SU-DHL-6 (cell line): Measurements from ENCODE around the gene DCXR.

Source experiments
- H2AFZ ChIP-seq: fragments of 200-600 bp; sonication (generic); 2 replicates; pipeline ENCODE4 v1.6.1; 2014; ENCODE audit warnings: low read depth, mild to moderate bottlenecking, moderate library complexity, mixed read lengths, antibody characterized with exemption, low read length; ENCODE audit not compliant: severe bottlenecking
- H3F3A ChIP-seq: fragments of 200-600 bp; shearing (Covaris generic); 2 replicates; pipeline ENCODE4 v1.6.0; 2016; ENCODE audit warnings: antibody characterized with exemption, mild to moderate bottlenecking; ENCODE audit not compliant: insufficient read depth
- H3K27ac ChIP-seq: fragments of 200-600 bp; sonication (generic); 2 replicates; pipeline ENCODE4 v1.5.1; 2016; ENCODE audit warnings: low read depth, mild to moderate bottlenecking, low read length, moderate library complexity, mixed read lengths
- H3K27me3 ChIP-seq: fragments of 200-600 bp; sonication (generic), shearing (Covaris generic); 2 replicates; pipeline ENCODE4 v1.6.0; 2014; ENCODE audit warnings: mild to moderate bottlenecking, low read length
- H3K36me3 ChIP-seq: fragments of 200-600 bp; sonication (generic); 2 replicates; pipeline ENCODE4 v1.6.1; 2014; ENCODE audit warnings: mild to moderate bottlenecking, low read length, mixed read lengths
- H3K4me2 ChIP-seq: fragments of 300-600, 200-600 bp; shearing (Covaris generic), sonication (generic); 2 replicates; pipeline ENCODE4 v1.6.0; 2014; ENCODE audit warnings: low read length, low read depth, mild to moderate bottlenecking; ENCODE audit not compliant: poor library complexity, severe bottlenecking
- H3K4me3 ChIP-seq: fragments of 200-600 bp; sonication (generic); 2 replicates; pipeline ENCODE4 v1.5.1; 2014; ENCODE audit warnings: antibody characterized with exemption, low read length, mild to moderate bottlenecking, mixed read lengths; ENCODE audit not compliant: insufficient read depth, poor library complexity, severe bottlenecking
- H3K79me2 ChIP-seq: fragments of 200-600 bp; sonication (generic); 2 replicates; pipeline ENCODE4 v1.6.1; 2014; ENCODE audit warnings: mild to moderate bottlenecking, low read length, moderate library complexity; ENCODE audit not compliant: insufficient read depth
- H3K9ac ChIP-seq: fragments of 200-600 bp; sonication (generic); 2 replicates; pipeline ENCODE4 v1.7.0; 2014; ENCODE audit warnings: mild to moderate bottlenecking, low read length
- H3K9me2 ChIP-seq: fragments of 200-600 bp; sonication (generic); replicated peaks from 2 replicates; pipeline ENCODE4 v1.6.1; 2014; ENCODE audit warnings: low read length; ENCODE audit not compliant: insufficient read depth
- H3K9me3 ChIP-seq: fragments of 200-600 bp; sonication (generic); 2 replicates; pipeline ENCODE4 v1.6.1; 2014; ENCODE audit warnings: low read length, mixed read lengths; ENCODE audit not compliant: insufficient read depth
- H4K20me1 ChIP-seq: fragments of 200-600 bp; sonication (generic); 2 replicates; pipeline ENCODE4 v1.6.1; 2014; ENCODE audit warnings: low read depth, mild to moderate bottlenecking, antibody characterized with exemption, low read length, moderate library complexity, mixed read lengths
- CTCF ChIP-seq: fragments of 200-600 bp; sonication (generic); IDR thresholded peaks from one replicate; pipeline ENCODE4 v1.5.1; 2017; ENCODE audit warnings: antibody characterized with exemption, mild to moderate bottlenecking, low read length, moderate library complexity; ENCODE audit not compliant: insufficient read depth, poor library complexity, severe bottlenecking
- EZH2phosphoT487 ChIP-seq: fragments of 200-600 bp; sonication (generic), shearing (Covaris generic); conservative IDR thresholded peaks from 2 replicates; pipeline ENCODE4 v1.6.1; 2018; ENCODE audit warnings: mild to moderate bottlenecking, antibody characterized with exemption, low read length, moderate library complexity, mixed read lengths

DCXR gene

GRCh38 chr17:82021107-82021899 lies 16.2 kb downstream of the DCXR start:
- peak overlapping the region; percentile 89 for H3K4me2 ChIP-seq
- H3K27ac ChIP-seq, result peak overlapping the region; percentile 73
- H3K36me3 ChIP-seq, result no peaks in the 10 kb centered on the region
- H3K9me3 ChIP-seq, result no peaks in the 10 kb centered on the region
- H4K20me1 ChIP-seq, result no peaks in the 10 kb centered on the region
- peak overlapping the region; percentile 99 for H3K9ac ChIP-seq
- no peaks in the 10 kb centered on the region for H3K9me2 ChIP-seq
- H3F3A ChIP-seq, result 0 out of 2 replicates have a peak, but pooled peaks cover 6% of the 10 kb centered on the region
- H2AFZ ChIP-seq, result no peak overlapping the region
- peak overlapping the region; percentile 97 for H3K4me3 ChIP-seq
- no peaks in the 10 kb centered on the region for H3K27me3 ChIP-seq
- peak; percentile 66 for TF ChIP-seq CTCF
- TF ChIP-seq EZH2phosphoT487, result no peak
- H3K79me2 ChIP-seq, result peaks cover 25% of the 10 kb centered on the region

GRCh38 chr17:82020572-82021106 lies 16.9 kb downstream of the DCXR start:
- 0 out of 2 replicates have a peak, but pooled peaks cover 6% of the 10 kb centered on the region for H3F3A ChIP-seq
- no peaks in the 10 kb centered on the region for H3K9me2 ChIP-seq
- H3K9ac ChIP-seq, result peak overlapping the region; percentile 99
- H4K20me1 ChIP-seq, result no peaks in the 10 kb centered on the region
- H3K79me2 ChIP-seq, result peaks cover 25% of the 10 kb centered on the region
- H3K36me3 ChIP-seq, result no peaks in the 10 kb centered on the region
- peak overlapping the region; percentile 73 for H3K27ac ChIP-seq
- no peak overlapping the region for H2AFZ ChIP-seq
- no peaks in the 10 kb centered on the region for H3K9me3 ChIP-seq
- H3K27me3 ChIP-seq, result no peaks in the 10 kb centered on the region
- H3K4me3 ChIP-seq, result peak overlapping the region; percentile 97
- peak overlapping the region; percentile 89 for H3K4me2 ChIP-seq
- TF ChIP-seq CTCF (no peak), EZH2phosphoT487 (no peak)

DNA sequence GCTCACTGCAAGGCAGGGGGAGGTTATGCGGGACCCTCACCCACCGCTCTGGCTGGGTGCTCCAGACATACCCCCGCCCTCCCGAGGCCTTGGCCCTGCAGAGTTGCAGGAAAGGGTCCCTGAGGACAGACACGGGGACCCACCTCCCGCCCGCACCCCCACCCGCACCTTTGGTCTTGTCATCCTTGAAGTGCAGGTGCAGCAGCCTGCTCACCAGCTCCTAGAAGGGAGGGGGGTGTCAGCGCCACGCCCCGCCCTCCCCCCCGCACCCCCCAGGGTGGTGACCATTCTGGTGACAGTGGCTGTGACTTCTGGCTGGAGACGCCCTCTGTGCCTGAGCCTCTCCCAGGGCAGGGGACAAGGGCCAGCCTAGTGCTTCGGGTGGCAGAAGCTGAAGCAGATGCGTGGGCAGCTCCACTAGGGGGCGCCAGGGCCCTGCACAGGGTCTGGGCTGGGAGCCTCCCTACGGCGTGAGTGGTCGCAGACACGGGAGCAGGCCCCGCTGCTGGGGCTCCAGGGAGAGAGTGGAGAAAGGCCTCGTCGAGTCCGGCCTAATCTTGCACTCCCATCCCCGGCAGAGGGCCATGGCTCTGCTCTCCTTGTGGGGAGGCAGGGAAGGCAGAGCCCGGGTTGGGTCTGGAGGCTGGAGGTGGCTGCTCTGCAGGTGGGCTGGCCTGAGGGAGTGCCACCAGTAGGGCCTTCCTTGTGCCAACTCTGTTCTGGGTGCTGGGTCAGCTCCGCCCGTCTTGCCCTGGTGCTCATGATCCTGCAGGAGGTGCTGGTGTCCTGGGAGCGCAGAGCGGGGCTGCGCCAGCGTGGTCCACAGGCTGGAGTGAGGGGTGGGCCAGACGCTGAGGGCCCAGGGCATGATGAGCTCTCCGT lies 17.6 kb downstream of the DCXR start:
- H3F3A ChIP-seq, result 0 out of 2 replicates have a peak, but pooled peaks cover 6% of the 10 kb centered on the region
- no peaks in the 10 kb centered on the region for H3K9me2 ChIP-seq
- H3K9me3 ChIP-seq, result no peaks in the 10 kb centered on the region
- H4K20me1 ChIP-seq, result no peaks in the 10 kb centered on the region
- no peaks in the 10 kb centered on the region for H3K36me3 ChIP-seq
- H3K79me2 ChIP-seq, result peaks cover 25% of the 10 kb centered on the region
- H3K27ac ChIP-seq, result no peak overlapping the region
- 0 out of 2 replicates have a peak overlapping the region, but pooled peaks have one; percentile 99 for H3K9ac ChIP-seq
- H2AFZ ChIP-seq, result no peak overlapping the region
- no peaks in the 10 kb centered on the region for H3K27me3 ChIP-seq
- TF ChIP-seq CTCF (peak; percentile 94), EZH2phosphoT487 (no peak)
- no peak overlapping the region for H3K4me3 ChIP-seq
- peak overlapping the region; percentile 89 for H3K4me2 ChIP-seq
